Tibial nerve (tissue), 3 donors: ENCODE measurements around the gene NNAT.

Experiments used
- POLR2A ChIP-seq, 2 donors: fragments of 450-650 bp; IDR thresholded peaks; one replicate each; pipeline ENCODE4 v1.6.1; 2017; ENCODE audit warnings: antibody characterized with exemption in 2 of 2, mild to moderate bottlenecking in 2 of 2, moderate library complexity in 2 of 2
- TF ChIP-seq, protein P1 (sequence below), 5 experiments: fragments of 200-600 bp in 3 of 5; fragments of 450-650 bp in 2 of 5; sonication (generic) in 3 of 5; IDR thresholded peaks; one replicate each; pipeline ENCODE4 v1.5.1; 2016 to 2019; ENCODE audit warnings: antibody characterized with exemption in 5 of 5, mild to moderate bottlenecking in 3 of 5, moderate library complexity in 2 of 5

DNA sequence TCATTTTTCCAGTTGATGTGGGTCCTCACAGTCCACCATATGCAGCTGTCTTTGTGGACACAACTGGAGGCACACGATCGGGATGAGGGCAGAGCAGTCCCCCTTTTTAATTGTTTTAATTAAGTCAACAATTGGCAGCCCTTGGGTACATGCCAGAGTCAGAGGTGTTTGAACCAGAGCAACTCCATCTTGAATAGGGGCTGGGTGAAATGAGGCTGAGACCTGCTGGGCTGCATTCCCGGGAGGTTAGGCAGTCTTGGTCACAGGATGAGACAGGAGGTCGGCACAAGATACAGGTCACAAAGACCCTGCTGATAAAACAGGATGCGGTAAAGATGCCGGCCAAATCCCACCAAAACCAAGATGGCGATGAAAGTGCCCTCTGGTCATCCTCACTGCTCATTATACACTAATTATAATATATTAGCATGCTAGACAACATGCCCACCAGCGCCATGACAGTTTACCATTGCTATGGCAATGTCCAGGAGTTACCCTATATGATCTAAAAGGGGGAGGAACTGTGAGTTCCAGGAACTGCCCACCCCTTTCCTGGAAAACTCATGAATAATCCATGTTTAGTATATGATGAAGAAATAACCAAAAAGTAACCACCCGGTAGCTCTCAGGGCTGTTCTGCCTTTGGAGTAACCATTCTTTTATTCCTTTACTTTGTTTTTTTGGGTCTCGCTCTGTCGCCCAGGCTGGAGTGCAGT, 38.4 kb downstream of the NNAT start:
- TF ChIP-seq, protein P1, sequence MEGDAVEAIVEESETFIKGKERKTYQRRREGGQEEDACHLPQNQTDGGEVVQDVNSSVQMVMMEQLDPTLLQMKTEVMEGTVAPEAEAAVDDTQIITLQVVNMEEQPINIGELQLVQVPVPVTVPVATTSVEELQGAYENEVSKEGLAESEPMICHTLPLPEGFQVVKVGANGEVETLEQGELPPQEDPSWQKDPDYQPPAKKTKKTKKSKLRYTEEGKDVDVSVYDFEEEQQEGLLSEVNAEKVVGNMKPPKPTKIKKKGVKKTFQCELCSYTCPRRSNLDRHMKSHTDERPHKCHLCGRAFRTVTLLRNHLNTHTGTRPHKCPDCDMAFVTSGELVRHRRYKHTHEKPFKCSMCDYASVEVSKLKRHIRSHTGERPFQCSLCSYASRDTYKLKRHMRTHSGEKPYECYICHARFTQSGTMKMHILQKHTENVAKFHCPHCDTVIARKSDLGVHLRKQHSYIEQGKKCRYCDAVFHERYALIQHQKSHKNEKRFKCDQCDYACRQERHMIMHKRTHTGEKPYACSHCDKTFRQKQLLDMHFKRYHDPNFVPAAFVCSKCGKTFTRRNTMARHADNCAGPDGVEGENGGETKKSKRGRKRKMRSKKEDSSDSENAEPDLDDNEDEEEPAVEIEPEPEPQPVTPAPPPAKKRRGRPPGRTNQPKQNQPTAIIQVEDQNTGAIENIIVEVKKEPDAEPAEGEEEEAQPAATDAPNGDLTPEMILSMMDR (IDR thresholded peaks at IDR 0.05) = no peak
- TF ChIP-seq POLR2A (IDR thresholded peaks at IDR 0.05) = no peak
